GM19025 (cell line): ENCODE measurements around the gene GPX5.
"Not testable (repeated sequence)": the region's sequence is repeated elsewhere in the genome, so short reads cannot be mapped to it uniquely, and the experiment has no call there.

ENCODE experiments used
- ATAC-seq: cut with Tn5 transposase; IDR thresholded peaks from one replicate; pipeline ENCODE4 v1.9.1; 2021; ENCODE audit warnings: mild to moderate bottlenecking, low read depth, moderate library complexity; ENCODE audit not compliant: unreplicated experiment

Gene GPX5

GRCh38 chr6:28525496-28526039, at the start of gene GPX5:
GPX5 (plus strand) TSS chr6:28525881; CDS start chr6:28526014, 133 bp downstream.
- ATAC-seq, result no peak

GRCh38 chr6:28478518-28478917, 47.2 kb upstream of the GPX5 start:
- no peak for ATAC-seq

GRCh38 chr6:28480253-28480932, 45.3 kb upstream of the GPX5 start:
- ATAC-seq, result no peak

GRCh38 chr6:28485482-28485881, 40.2 kb upstream of the GPX5 start:
- no peak for ATAC-seq

- ATAC-seq, result no peak
Observed at GRCh38 chr6:28486533-28486932, 39.1 kb upstream of the GPX5 start.

GRCh38 chr6:28486988-28487742, 38.5 kb upstream of the GPX5 start:
- no peak for ATAC-seq

- ATAC-seq, result no peak
Observed at GRCh38 chr6:28488916-28489365, 36.7 kb upstream of the GPX5 start.

GRCh38 chr6:28489366-28490204, 36.1 kb upstream of the GPX5 start:
- no peak for ATAC-seq

- no peak for ATAC-seq
Observed at GRCh38 chr6:28490205-28490890, 35.3 kb upstream of the GPX5 start.

GRCh38 chr6:28491984-28492317, 33.7 kb upstream of the GPX5 start:
- ATAC-seq, result no peak

GRCh38 chr6:28496099-28496779, 29.4 kb upstream of the GPX5 start:
- no peak for ATAC-seq

- no peak for ATAC-seq
Observed at GRCh38 chr6:28497306-28497705, 28.4 kb upstream of the GPX5 start.

GRCh38 chr6:28497893-28498292, 27.8 kb upstream of the GPX5 start:
- ATAC-seq, result no peak

GRCh38 chr6:28501259-28501658, 24.4 kb upstream of the GPX5 start:
- ATAC-seq, result no peak

GRCh38 chr6:28502136-28502535, 23.5 kb upstream of the GPX5 start:
- not testable (repeated sequence) for ATAC-seq

GRCh38 chr6:28502709-28503305, 22.9 kb upstream of the GPX5 start:
- ATAC-seq, result not testable (repeated sequence)

- ATAC-seq, result no peak
Observed at GRCh38 chr6:28505733-28506132, 19.9 kb upstream of the GPX5 start.

- no peak for ATAC-seq
Observed at GRCh38 chr6:28506807-28507475, 18.7 kb upstream of the GPX5 start.
